ENCODE results near the gene MYCBP2.

Gene MYCBP2

DNA sequence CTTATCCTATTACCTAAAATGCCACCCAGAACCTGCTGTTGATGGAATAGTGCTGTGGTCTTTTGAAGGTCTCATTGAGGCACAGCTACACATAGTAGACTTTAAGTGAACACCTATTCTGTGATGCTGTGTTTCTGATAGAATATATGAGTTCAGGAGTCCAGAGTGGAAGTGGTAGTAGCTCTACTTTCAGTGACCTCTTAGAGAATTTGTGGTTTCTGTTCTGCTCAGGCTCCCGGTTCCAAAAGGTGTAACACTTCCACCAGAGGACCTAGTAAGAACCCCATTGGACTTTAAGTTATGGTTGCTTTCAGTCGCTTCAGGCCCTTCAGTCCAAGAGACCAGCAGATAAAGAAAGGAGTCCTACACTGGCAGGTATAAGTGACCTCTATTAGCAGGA is 11.4 kb upstream of the MYCBP2 start:
- Histone ChIP-seq H3K4me3 (ENCODE audit: low read depth in 1 of 2, low read length in 2 of 2) (no peak overlapping the region), H3K36me3 (ENCODE audit: control insufficient read depth in 1 of 2, insufficient read depth in 2 of 2, low read length in 2 of 2) (no peaks in the 10 kb centered on the region), H3K4me1 (ENCODE audit: control insufficient read depth in 1 of 2, insufficient read depth in 2 of 2, low read length in 2 of 2) (peaks cover 0 to 4% of the 10 kb centered on the region in 2 donors), H3K9ac (ENCODE audit: low read depth in 1 of 2, low read length in 2 of 2) (no peak overlapping the region), H3K27me3 (ENCODE audit: control insufficient read depth in 1 of 2, insufficient read depth in 2 of 2, low read length in 2 of 2) (no peaks in the 10 kb centered on the region), H3K9me3 (ENCODE audit: control insufficient read depth in 1 of 2, low read length in 2 of 2) (no peaks in the 10 kb centered on the region), H3K27ac (ENCODE audit: low read depth, low read length) (no peak overlapping the region)

DNA sequence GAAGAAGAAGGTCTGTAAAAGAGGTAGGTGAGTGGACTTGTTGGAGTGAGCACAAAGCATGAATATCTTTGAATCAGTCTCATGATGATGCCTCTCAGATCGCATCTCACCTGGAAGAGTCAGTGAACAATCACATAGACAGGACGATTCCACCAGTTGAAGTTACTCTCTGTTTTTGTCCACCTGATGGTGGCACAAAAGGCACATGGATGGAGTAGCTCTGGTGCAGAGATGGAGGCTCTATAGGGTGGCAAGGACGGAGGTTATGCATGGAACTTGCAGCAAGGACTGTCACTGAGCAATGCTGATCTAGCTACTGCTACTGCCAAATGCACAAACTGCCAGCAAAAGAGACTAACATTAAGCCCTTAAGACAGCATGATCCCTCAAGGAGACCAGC is 10.3 kb upstream of the MYCBP2 start:
- H3K27ac ChIP-seq (ENCODE audit: low read depth, low read length) = no peak overlapping the region
- no peak overlapping the region for H3K4me3 ChIP-seq (ENCODE audit: low read depth in 1 of 2, low read length in 2 of 2)
- H3K9me3 ChIP-seq (ENCODE audit: control insufficient read depth in 1 of 2, low read length in 2 of 2) = no peaks in the 10 kb centered on the region
- no peaks in the 10 kb centered on the region for H3K36me3 ChIP-seq (ENCODE audit: control insufficient read depth in 1 of 2, insufficient read depth in 2 of 2, low read length in 2 of 2)
- peaks cover 0 to 4% of the 10 kb centered on the region in 2 donors for H3K4me1 ChIP-seq (ENCODE audit: control insufficient read depth in 1 of 2, insufficient read depth in 2 of 2, low read length in 2 of 2)
- no peak overlapping the region for H3K9ac ChIP-seq (ENCODE audit: low read depth in 1 of 2, low read length in 2 of 2)
- H3K27me3 ChIP-seq (ENCODE audit: control insufficient read depth in 1 of 2, insufficient read depth in 2 of 2, low read length in 2 of 2) = no peaks in the 10 kb centered on the region

DNA sequence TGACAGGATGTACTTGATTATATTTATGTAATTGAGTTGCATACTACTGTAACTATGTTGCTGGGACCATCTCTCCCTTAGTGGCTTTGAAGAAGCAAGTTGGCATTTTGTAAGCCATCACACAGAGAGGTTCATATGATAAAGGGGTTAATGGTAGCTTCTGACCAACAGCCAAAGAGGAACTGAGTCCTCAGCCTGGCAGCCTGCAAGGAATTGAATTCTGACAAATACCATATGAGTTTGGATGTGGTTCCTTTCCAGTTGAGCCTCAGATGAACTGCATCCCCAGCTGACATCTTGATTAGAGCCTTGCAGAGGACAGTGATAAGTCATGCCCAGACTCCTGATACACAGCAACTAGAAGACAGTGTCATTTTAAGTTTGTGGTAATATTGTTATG is 8.6 kb upstream of the MYCBP2 start:
- H3K9me3 ChIP-seq (ENCODE audit: control insufficient read depth in 1 of 2, low read length in 2 of 2) = no peaks in the 10 kb centered on the region
- no peaks in the 10 kb centered on the region for H3K27me3 ChIP-seq (ENCODE audit: control insufficient read depth in 1 of 2, insufficient read depth in 2 of 2, low read length in 2 of 2)
- no peak overlapping the region for H3K4me3 ChIP-seq (ENCODE audit: low read depth in 1 of 2, low read length in 2 of 2)
- no peaks in the 10 kb centered on the region for H3K36me3 ChIP-seq (ENCODE audit: control insufficient read depth in 1 of 2, insufficient read depth in 2 of 2, low read length in 2 of 2)
- H3K4me1 ChIP-seq (ENCODE audit: control insufficient read depth in 1 of 2, insufficient read depth in 2 of 2, low read length in 2 of 2) = peaks cover 0 to 4% of the 10 kb centered on the region in 2 donors
- no peak overlapping the region for H3K9ac ChIP-seq (ENCODE audit: low read depth in 1 of 2, low read length in 2 of 2)
- H3K27ac ChIP-seq (ENCODE audit: low read depth, low read length) = no peak overlapping the region

DNA sequence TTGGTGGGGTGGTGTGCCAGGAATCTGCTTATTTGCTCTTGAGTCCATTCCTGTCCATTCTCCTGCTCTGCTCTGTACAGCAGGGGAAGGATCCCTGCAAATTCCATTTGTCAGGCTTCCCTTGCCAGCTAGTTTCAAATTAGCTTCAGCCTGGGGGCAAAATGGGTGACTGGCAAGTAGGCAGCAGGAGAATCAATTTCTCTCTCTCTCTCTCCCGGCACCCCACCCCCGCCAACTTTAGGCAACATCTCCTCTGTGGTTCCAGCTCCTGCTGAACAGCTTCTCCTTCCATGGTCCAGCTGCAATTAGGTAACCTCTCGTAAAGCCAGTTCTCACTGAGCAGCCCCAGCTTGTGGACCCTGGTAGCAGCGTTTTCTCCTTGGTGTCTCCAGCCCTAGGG is 6.7 kb upstream of the MYCBP2 start:
- H3K9me3 ChIP-seq (ENCODE audit: control insufficient read depth in 1 of 2, low read length in 2 of 2) = no peaks in the 10 kb centered on the region

DNA sequence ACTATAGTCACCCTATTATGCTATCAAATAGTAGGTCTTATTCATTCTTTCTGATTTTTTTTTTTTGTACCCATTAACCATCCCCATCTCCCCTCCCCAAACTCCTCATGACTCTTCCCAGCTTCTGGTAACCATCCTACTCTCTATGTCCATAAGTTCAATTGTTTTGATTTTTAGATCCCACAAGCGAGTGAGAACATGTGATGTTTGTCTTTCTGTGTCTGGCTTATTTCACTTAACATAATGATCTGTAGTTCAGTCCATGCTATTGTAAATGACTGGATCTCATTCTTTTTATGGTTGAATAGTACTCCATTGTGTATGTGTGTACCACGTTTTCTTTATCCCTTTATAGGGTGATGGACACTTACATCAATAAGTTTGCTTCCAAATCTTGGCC is 4.5 kb upstream of the MYCBP2 start:
- Histone ChIP-seq H3K36me3 (ENCODE audit: control insufficient read depth in 1 of 2, insufficient read depth in 2 of 2, low read length in 2 of 2) (no peaks in the 10 kb centered on the region), H3K9ac (ENCODE audit: low read depth in 1 of 2, low read length in 2 of 2) (no peak overlapping the region), H3K27ac (ENCODE audit: low read depth, low read length) (no peak overlapping the region), H3K9me3 (ENCODE audit: control insufficient read depth in 1 of 2, low read length in 2 of 2) (no peaks in the 10 kb centered on the region), H3K27me3 (ENCODE audit: control insufficient read depth in 1 of 2, insufficient read depth in 2 of 2, low read length in 2 of 2) (no peaks in the 10 kb centered on the region), H3K4me3 (ENCODE audit: low read depth in 1 of 2, low read length in 2 of 2) (no peak overlapping the region), H3K4me1 (ENCODE audit: control insufficient read depth in 1 of 2, insufficient read depth in 2 of 2, low read length in 2 of 2) (peaks cover 16 to 19% of the 10 kb centered on the region in 2 donors)

More for the DNA sequence above, 6.7 kb upstream of the MYCBP2 start:
- Histone ChIP-seq H3K9ac (ENCODE audit: low read depth in 1 of 2, low read length in 2 of 2) (no peak overlapping the region), H3K36me3 (ENCODE audit: control insufficient read depth in 1 of 2, insufficient read depth in 2 of 2, low read length in 2 of 2) (no peaks in the 10 kb centered on the region), H3K27me3 (ENCODE audit: control insufficient read depth in 1 of 2, insufficient read depth in 2 of 2, low read length in 2 of 2) (no peaks in the 10 kb centered on the region), H3K4me3 (ENCODE audit: low read depth in 1 of 2, low read length in 2 of 2) (no peak overlapping the region), H3K27ac (ENCODE audit: low read depth, low read length) (no peak overlapping the region), H3K4me1 (ENCODE audit: control insufficient read depth in 1 of 2, insufficient read depth in 2 of 2, low read length in 2 of 2) (peaks cover 4 to 11% of the 10 kb centered on the region in 2 donors)

DNA sequence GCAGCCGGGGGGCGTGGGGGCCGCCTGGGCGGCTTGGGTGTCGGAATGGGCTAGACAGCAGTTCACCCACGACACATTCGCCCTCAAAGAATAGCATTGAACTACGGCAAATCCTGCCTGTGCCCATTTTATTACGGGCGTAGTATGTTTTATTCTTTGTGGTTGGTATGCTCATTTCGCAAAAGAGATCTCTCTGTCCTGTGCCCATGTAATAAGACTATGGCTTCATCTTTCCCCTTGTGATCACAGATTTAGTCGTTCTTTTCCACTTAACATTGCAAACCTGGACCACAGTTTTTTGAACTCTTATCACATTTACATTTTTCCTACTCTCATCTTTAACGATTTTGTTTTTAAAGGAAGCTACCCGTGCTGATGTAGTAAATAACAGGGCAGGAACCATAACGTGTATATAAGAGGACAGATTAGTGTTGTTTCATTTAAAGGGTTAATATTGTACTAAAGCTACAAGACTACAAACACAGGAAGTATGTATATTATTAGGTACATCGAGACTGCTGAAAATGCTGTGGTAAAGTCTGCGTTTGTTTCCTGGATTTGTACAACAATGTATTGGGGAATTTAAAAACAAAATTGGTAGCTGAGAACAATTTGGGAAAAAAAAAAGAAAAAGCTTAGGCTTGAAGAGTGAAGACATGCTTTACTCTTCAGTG is 3.2 kb upstream of the MYCBP2 start:
- H3K27ac ChIP-seq (ENCODE audit: low read depth, low read length) = peak overlapping the region; percentile 28
- no peaks in the 10 kb centered on the region for H3K9me3 ChIP-seq (ENCODE audit: control insufficient read depth in 1 of 2, low read length in 2 of 2)
- no peaks in the 10 kb centered on the region for H3K36me3 ChIP-seq (ENCODE audit: control insufficient read depth in 1 of 2, insufficient read depth in 2 of 2, low read length in 2 of 2)
- H3K9ac ChIP-seq (ENCODE audit: low read depth in 1 of 2, low read length in 2 of 2) = peak overlapping the region; percentile 79 to 88
- H3K4me1 ChIP-seq (ENCODE audit: control insufficient read depth in 1 of 2, insufficient read depth in 2 of 2, low read length in 2 of 2) = peaks cover 16 to 26% of the 10 kb centered on the region in 2 donors
- H3K27me3 ChIP-seq (ENCODE audit: control insufficient read depth in 1 of 2, insufficient read depth in 2 of 2, low read length in 2 of 2) = no peaks in the 10 kb centered on the region
- H3K4me3 ChIP-seq (ENCODE audit: low read depth in 1 of 2, low read length in 2 of 2) = peak overlapping the region; percentile 94 to 95

DNA sequence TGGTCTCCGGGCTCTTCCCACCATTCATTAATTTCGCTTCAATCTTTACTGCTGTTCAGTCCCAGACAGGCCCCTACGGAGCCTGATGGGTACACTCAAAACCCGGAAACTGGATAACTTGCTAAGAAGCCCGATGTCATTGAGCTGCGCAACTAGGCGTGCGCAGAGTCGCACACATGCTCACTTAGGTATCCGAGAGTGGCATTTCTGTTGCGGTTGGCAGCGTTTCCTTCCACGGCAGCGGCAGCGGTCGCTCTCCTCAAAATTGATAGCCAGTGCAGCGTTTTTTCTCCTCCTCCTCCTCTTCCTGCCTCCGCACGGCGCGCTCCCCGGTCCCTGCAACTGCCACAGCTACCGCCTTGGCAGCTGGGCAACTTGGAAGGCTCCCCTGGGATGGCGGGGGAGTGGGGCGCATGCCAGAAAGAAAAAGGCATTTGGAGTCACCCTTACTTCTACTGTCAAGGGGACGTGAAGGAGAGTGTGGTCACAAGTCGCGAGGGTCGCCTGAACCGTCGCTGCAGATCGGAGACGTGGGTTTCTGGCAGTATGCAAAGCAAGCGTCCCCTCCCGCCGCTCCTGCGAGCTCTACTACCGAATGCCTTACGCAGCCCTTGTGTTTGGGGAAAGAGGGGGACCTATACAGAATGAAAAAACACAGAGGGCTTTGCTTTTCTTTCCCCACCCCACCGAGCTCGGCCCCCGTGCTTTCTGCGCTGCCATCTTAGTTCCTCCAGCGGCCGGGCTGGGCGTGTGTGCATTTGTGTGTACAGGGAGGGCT is 2.4 kb upstream of the MYCBP2 start:
- H3K36me3 ChIP-seq (ENCODE audit: control insufficient read depth in 1 of 2, insufficient read depth in 2 of 2, low read length in 2 of 2) = no peaks in the 10 kb centered on the region

DNA sequence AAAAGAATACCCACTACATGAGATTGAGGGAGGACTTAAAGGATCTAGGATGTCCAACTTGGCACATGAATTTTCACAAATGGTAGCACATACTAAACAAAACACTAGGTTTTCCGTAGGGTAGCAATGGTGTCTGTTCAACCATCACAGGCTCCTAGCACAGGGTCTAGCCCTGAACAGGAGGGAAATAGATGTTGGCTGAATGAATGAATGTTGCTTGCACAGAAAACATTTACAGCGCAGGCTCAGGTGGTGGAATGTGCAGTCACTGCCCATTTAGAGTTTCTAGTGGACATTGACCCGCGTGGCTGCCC is 1.9 kb upstream of the MYCBP2 start:
- Histone ChIP-seq H3K4me1 (ENCODE audit: control insufficient read depth in 1 of 2, insufficient read depth in 2 of 2, low read length in 2 of 2) (peaks cover 29 to 31% of the 10 kb centered on the region in 2 donors), H3K27me3 (ENCODE audit: control insufficient read depth in 1 of 2, insufficient read depth in 2 of 2, low read length in 2 of 2) (no peaks in the 10 kb centered on the region), H3K27ac (ENCODE audit: low read depth, low read length) (peak overlapping the region; percentile 40), H3K9ac (ENCODE audit: low read depth in 1 of 2, low read length in 2 of 2) (peak overlapping the region; percentile 79 to 88), H3K4me3 (ENCODE audit: low read depth in 1 of 2, low read length in 2 of 2) (peak overlapping the region; percentile 94 to 95), H3K9me3 (ENCODE audit: control insufficient read depth in 1 of 2, low read length in 2 of 2) (no peaks in the 10 kb centered on the region), H3K36me3 (ENCODE audit: control insufficient read depth in 1 of 2, insufficient read depth in 2 of 2, low read length in 2 of 2) (no peaks in the 10 kb centered on the region)

More for the DNA sequence above, 2.4 kb upstream of the MYCBP2 start:
- Histone ChIP-seq H3K27me3 (ENCODE audit: control insufficient read depth in 1 of 2, insufficient read depth in 2 of 2, low read length in 2 of 2) (no peaks in the 10 kb centered on the region), H3K27ac (ENCODE audit: low read depth, low read length) (peak overlapping the region; percentile 78), H3K9me3 (ENCODE audit: control insufficient read depth in 1 of 2, low read length in 2 of 2) (no peaks in the 10 kb centered on the region), H3K4me1 (ENCODE audit: control insufficient read depth in 1 of 2, insufficient read depth in 2 of 2, low read length in 2 of 2) (peaks cover 24 to 29% of the 10 kb centered on the region in 2 donors), H3K4me3 (ENCODE audit: low read depth in 1 of 2, low read length in 2 of 2) (peak overlapping the region; percentile 94 to 95), H3K9ac (ENCODE audit: low read depth in 1 of 2, low read length in 2 of 2) (peak overlapping the region; percentile 79 to 88)

DNA sequence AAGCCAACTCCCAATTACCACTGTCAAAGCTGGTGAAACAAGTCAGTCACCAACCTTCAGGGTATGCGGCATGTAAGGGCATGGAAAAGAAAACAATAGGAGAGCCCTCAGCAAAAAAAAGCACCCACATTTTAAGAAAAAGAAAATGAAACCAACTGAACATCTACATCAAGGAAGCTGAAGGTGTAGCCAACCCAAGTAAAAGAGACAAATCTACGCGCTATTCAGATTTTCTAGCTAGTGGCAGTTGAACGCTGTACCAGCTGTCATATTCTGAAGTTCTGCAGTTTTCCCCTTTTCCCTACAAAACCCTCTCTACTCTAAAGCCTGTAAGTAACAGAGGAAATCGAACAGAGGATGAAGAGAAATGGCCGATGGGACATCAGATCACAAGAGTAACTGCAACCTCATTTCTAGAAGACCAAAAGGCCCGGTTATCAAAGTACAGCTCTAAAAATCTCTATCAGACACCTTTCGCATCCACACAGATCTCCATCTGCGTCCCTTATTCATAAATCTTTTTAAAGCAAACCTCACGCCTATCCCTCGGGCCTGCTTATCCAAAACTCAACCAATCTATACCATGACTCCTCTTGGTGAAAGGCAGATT is 1.4 kb downstream of the MYCBP2 start:
- Histone ChIP-seq H3K36me3 (ENCODE audit: control insufficient read depth in 1 of 2, insufficient read depth in 2 of 2, low read length in 2 of 2) (no peaks in the 10 kb centered on the region), H3K4me1 (ENCODE audit: control insufficient read depth in 1 of 2, insufficient read depth in 2 of 2, low read length in 2 of 2) (peaks cover 37 to 44% of the 10 kb centered on the region in 2 donors), H3K27ac (ENCODE audit: low read depth, low read length) (no peak overlapping the region), H3K27me3 (ENCODE audit: control insufficient read depth in 1 of 2, insufficient read depth in 2 of 2, low read length in 2 of 2) (no peaks in the 10 kb centered on the region), H3K4me3 (ENCODE audit: low read depth in 1 of 2, low read length in 2 of 2) (peak overlapping the region; percentile 83 to 97), H3K9ac (ENCODE audit: low read depth in 1 of 2, low read length in 2 of 2) (peak overlapping the region; percentile 61 to 80), H3K9me3 (ENCODE audit: control insufficient read depth in 1 of 2, low read length in 2 of 2) (no peaks in the 10 kb centered on the region)

DNA sequence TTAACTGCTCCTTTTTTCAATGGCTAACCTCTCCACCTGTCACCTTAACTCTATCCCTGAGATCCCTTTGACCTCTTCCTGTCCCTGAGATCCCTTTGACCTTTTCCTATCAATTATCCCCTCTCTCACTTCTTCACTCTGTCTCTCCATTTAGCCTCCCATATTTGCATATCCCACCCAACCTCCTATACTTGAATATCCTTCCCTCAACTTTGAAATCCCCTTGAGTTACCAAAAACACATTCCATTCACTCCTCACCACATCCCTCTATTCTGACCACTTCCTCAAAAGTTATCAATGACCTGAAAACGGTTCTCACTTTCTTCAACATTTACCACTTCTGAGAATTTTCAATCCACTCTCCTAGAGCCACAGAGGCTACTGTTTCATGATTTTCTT is 3.0 kb downstream of the MYCBP2 start:
- Histone ChIP-seq H3K9me3 (ENCODE audit: control insufficient read depth in 1 of 2, low read length in 2 of 2) (no peaks in the 10 kb centered on the region), H3K4me3 (ENCODE audit: low read depth in 1 of 2, low read length in 2 of 2) (no peak overlapping the region), H3K36me3 (ENCODE audit: control insufficient read depth in 1 of 2, insufficient read depth in 2 of 2, low read length in 2 of 2) (no peaks in the 10 kb centered on the region), H3K27me3 (ENCODE audit: control insufficient read depth in 1 of 2, insufficient read depth in 2 of 2, low read length in 2 of 2) (no peaks in the 10 kb centered on the region), H3K9ac (ENCODE audit: low read depth in 1 of 2, low read length in 2 of 2) (no peak overlapping the region), H3K4me1 (ENCODE audit: control insufficient read depth in 1 of 2, insufficient read depth in 2 of 2, low read length in 2 of 2) (peaks cover 32 to 47% of the 10 kb centered on the region in 2 donors), H3K27ac (ENCODE audit: low read depth, low read length) (no peak overlapping the region)
